ENCODE data around the gene MR1. TPM values are rescaled to one million over a fixed set of nuclear protein-coding genes. Genes with fewer than 3 reads are reported as not detected.

MR1 gene
- 19.8 and 52.9 TPM in 2 replicates for total RNA-seq

GRCh38 chr1:181033799-181034451 is at the start of gene MR1:
TSS of gene MR1 (plus strand) at chr1:181033983. CDS start at chr1:181034008, 25 bp downstream.

GRCh38 chr1:181088079-181089016 is 54.6 kb downstream of the MR1 start, which contains the start of gene IER5:
TSS of gene IER5 (plus strand) at chr1:181088700. CDS start at chr1:181088903, 203 bp downstream.

Other genes with a start within 250 kb of the MR1 start
- 1.1 and 2.7 TPM in 2 replicates for gene KIAA1614, start 121.1 kb upstream of the MR1 start, total RNA-seq
- gene STX6, start 11.1 kb upstream of the MR1 start, total RNA-seq = 50.2 and 79.1 TPM in 2 replicates
- gene IER5, start 54.7 kb downstream of the MR1 start, total RNA-seq = 48.2 and 52.4 TPM in 2 replicates